GM12874 (cell line): ENCODE results near the gene BCAP31.

Source experiments
- CTCF ChIP-seq: IDR thresholded peaks from 2 replicates; pipeline ENCODE4 v1.5.1; 2011; ENCODE audit warnings: low read depth, mild to moderate bottlenecking, control low read depth, low read length, moderate library complexity; ENCODE audit not compliant: insufficient read depth

Gene BCAP31

GRCh38 chrX:153669174-153669890, 54.9 kb downstream of the BCAP31 start:
- TF ChIP-seq CTCF = peak; percentile 90

GRCh38 chrX:153668423-153669173, 55.6 kb downstream of the BCAP31 start:
- TF ChIP-seq CTCF = no peak

- peak; percentile 73 for TF ChIP-seq CTCF
These were observed 56.2 kb downstream of the BCAP31 start for GRCh38 chrX:153667956-153668396.

GRCh38 chrX:153667281-153667955, 56.8 kb downstream of the BCAP31 start:
- TF ChIP-seq CTCF = no peak

GRCh38 chrX:153665726-153666306, 58.4 kb downstream of the BCAP31 start:
- TF ChIP-seq CTCF = no peak

- TF ChIP-seq CTCF = peak; percentile 53
These were observed 61.9 kb downstream of the BCAP31 start for GRCh38 chrX:153662266-153662665.

GRCh38 chrX:153659268-153659667, 64.9 kb downstream of the BCAP31 start:
- TF ChIP-seq CTCF = no peak
